ENCODE data around the gene MAP3K13.
A peak's percentile ranks its signal among the peaks of the same experiment; 100 is the strongest.
"Not testable (repeated sequence)": the region's sequence is repeated elsewhere in the genome, so short reads cannot be mapped to it uniquely, and the experiment has no call there.

MAP3K13 gene

GRCh38 chr3:185399737-185400667, 37.1 kb downstream of the MAP3K13 start:
- no peak for DNase-seq

GRCh38 chr3:185400866-185401265, 37.9 kb downstream of the MAP3K13 start:
- DNase-seq = no peak

GRCh38 chr3:185401319-185401955, 38.5 kb downstream of the MAP3K13 start:
- DNase-seq = no peak

- DNase-seq = no peak
These were observed 39.6 kb downstream of the MAP3K13 start for GRCh38 chr3:185402561-185402960.

- no peak for DNase-seq
These were observed 40.1 kb downstream of the MAP3K13 start for GRCh38 chr3:185403002-185403401.

GRCh38 chr3:185405243-185405642, 42.3 kb downstream of the MAP3K13 start:
- no peak for DNase-seq

GRCh38 chr3:185405664-185406063, 42.7 kb downstream of the MAP3K13 start:
- DNase-seq = no peak

GRCh38 chr3:185406121-185406620, 43.2 kb downstream of the MAP3K13 start:
- DNase-seq = no peak

GRCh38 chr3:185409957-185410356, 47.0 kb downstream of the MAP3K13 start:
- no peak for DNase-seq

- DNase-seq = no peak
These were observed 48.2 kb downstream of the MAP3K13 start for GRCh38 chr3:185411133-185411532.

- DNase-seq = no peak
These were observed 53.6 kb downstream of the MAP3K13 start for GRCh38 chr3:185416513-185416912.

- DNase-seq = not testable (repeated sequence)
These were observed 55.6 kb downstream of the MAP3K13 start for GRCh38 chr3:185418561-185418977.

- peak; percentile 6 for DNase-seq
These were observed 57.8 kb downstream of the MAP3K13 start for GRCh38 chr3:185420762-185421161.

- no peak for DNase-seq
These were observed 58.8 kb downstream of the MAP3K13 start for GRCh38 chr3:185421577-185422232.

- DNase-seq = no peak
These were observed 59.7 kb downstream of the MAP3K13 start for GRCh38 chr3:185422677-185423076.

- DNase-seq = peak; percentile 23
These were observed 60.2 kb downstream of the MAP3K13 start for GRCh38 chr3:185423178-185423577.

- no peak for DNase-seq
These were observed 61.5 kb downstream of the MAP3K13 start for GRCh38 chr3:185424435-185424834.

GRCh38 chr3:185430375-185430774, 67.4 kb downstream of the MAP3K13 start:
- DNase-seq = no peak

- DNase-seq = no peak
These were observed 77.0 kb downstream of the MAP3K13 start for GRCh38 chr3:185439745-185440466.

- no peak for DNase-seq
These were observed 79.1 kb downstream of the MAP3K13 start for GRCh38 chr3:185442031-185442430.

GRCh38 chr3:185444329-185444728, 81.4 kb downstream of the MAP3K13 start:
- no peak for DNase-seq

GRCh38 chr3:185448107-185448506, 85.2 kb downstream of the MAP3K13 start:
- no peak for DNase-seq

GRCh38 chr3:185451432-185451831, 88.5 kb downstream of the MAP3K13 start:
- DNase-seq = not testable (repeated sequence)
